H1 (cell line): Measurements from ENCODE around the gene PRKCSH. TPM values are rescaled to one million over a fixed set of nuclear protein-coding genes. Genes with fewer than 3 reads are reported as not detected.

Experiments
- CTCF ChIA-PET: fragments of 300-600 bp; sonication (Branson Sonifier 250); formaldehyde crosslinking; loops from one replicate; lab custom pipeline; 2021; ENCODE audit not compliant: partially characterized antibody; lab: Charles Lee
- POLR2A ChIA-PET: fragments of 300-600 bp; sonication (Branson Sonifier 250); formaldehyde crosslinking; loops from one replicate; lab custom pipeline; 2021; ENCODE audit warnings: inconsistent platforms; ENCODE audit not compliant: partially characterized antibody; lab: Charles Lee
- DNase-seq, 2 experiments: peaks; one replicate each; pipeline versions ENCODE4 v3.0.0 to v3.0.0-alpha.2; 2010 to 2022; ENCODE audit warnings: low spot score in 2 of 2, low read depth in 1 of 2, mixed read lengths in 1 of 2
- FAIRE-seq: peaks from 2 replicates; lab custom pipeline; 2011; peaks lifted over from hg19 to GRCh38; lab: Jason Lieb, UNC
- H2AFZ ChIP-seq: 2 replicates; pipeline ENCODE4 v1.8.1; 2012; ENCODE audit warnings: low read length, inconsistent platforms
- H2AK5ac ChIP-seq: 2 replicates; pipeline ENCODE4 v1.6.1; 2013; ENCODE audit warnings: low read depth, low read length
- H2BK120ac ChIP-seq: replicated peaks from 2 replicates; pipeline ENCODE3; 2013; ENCODE audit warnings: low read depth, low read length, inconsistent platforms
- H2BK12ac ChIP-seq: 2 replicates; pipeline ENCODE4 v1.6.1; 2013; ENCODE audit warnings: low read depth, low read length
- H2BK15ac ChIP-seq: 2 replicates; pipeline ENCODE4 v1.6.1; 2013; ENCODE audit warnings: low read length
- H2BK20ac ChIP-seq: 2 replicates; pipeline ENCODE4 v1.6.1; 2013; ENCODE audit warnings: low read length
- H2BK5ac ChIP-seq: 2 replicates; pipeline ENCODE4 v1.6.1; 2013; ENCODE audit warnings: low read depth, low read length
- H3K14ac ChIP-seq: 2 replicates; pipeline ENCODE4 v1.6.1; 2013; ENCODE audit warnings: inconsistent platforms; ENCODE audit not compliant: insufficient read length
- H3K18ac ChIP-seq: 2 replicates; pipeline ENCODE4 v1.6.1; 2013; ENCODE audit warnings: low read length; ENCODE audit errors: extremely low read depth
- H3K23ac ChIP-seq: 2 replicates; pipeline ENCODE4 v1.6.1; 2013; ENCODE audit warnings: inconsistent platforms; ENCODE audit not compliant: insufficient read length
- H3K23me2 ChIP-seq: 2 replicates; pipeline ENCODE4 v1.6.1; 2013; ENCODE audit warnings: low read depth, low read length
- H3K27ac ChIP-seq: 2 replicates; pipeline ENCODE4 v1.6.1; 2011; ENCODE audit warnings: low read depth, low read length, inconsistent platforms
- H3K27me3 ChIP-seq, 4 experiments: replicated peaks in 1 of 4; 1 replicate in 1 of 4; 2 replicates in 3 of 4; pipeline versions ENCODE4 v1.6.1 to v1.8.1; 2011 to 2013; ENCODE audit warnings: low read length in 3 of 4, mild to moderate bottlenecking in 3 of 4, inconsistent platforms in 2 of 4, mixed read lengths in 2 of 4, moderate library complexity in 1 of 4; ENCODE audit not compliant: control insufficient read depth in 3 of 4, insufficient read depth in 3 of 4; ENCODE audit errors: extremely low read depth in 1 of 4
- H3K36me3 ChIP-seq, 4 experiments: 2 replicates each; pipeline versions ENCODE4 v1.6.1 to v1.8.1; 2011 to 2013; ENCODE audit warnings: mild to moderate bottlenecking in 4 of 4, low read length in 3 of 4, moderate library complexity in 2 of 4, control low read depth in 1 of 4, inconsistent platforms in 1 of 4; ENCODE audit not compliant: insufficient read depth in 4 of 4, control insufficient read depth in 2 of 4
- H3K4ac ChIP-seq: replicated peaks from 2 replicates; pipeline ENCODE3; 2013; ENCODE audit warnings: low read length, low read depth, mixed read lengths, inconsistent platforms; ENCODE audit not compliant: insufficient read length
- H3K4me1 ChIP-seq, 4 experiments: replicated peaks in 1 of 4; 1 replicate in 1 of 4; 2 replicates in 3 of 4; pipeline versions ENCODE4 v1.6.1 to v1.8.1; 2011 to 2013; ENCODE audit warnings: low read length in 3 of 4, inconsistent platforms in 2 of 4, mixed read lengths in 1 of 4; ENCODE audit not compliant: insufficient read depth in 4 of 4, control insufficient read depth in 3 of 4
- H3K4me2 ChIP-seq, 2 experiments: 2 replicates each; pipeline versions ENCODE4 v1.6.1 to v1.8.1; 2011 to 2013; ENCODE audit warnings: low read depth in 2 of 2, low read length in 2 of 2, control low read depth in 1 of 2, inconsistent platforms in 1 of 2, mild to moderate bottlenecking in 1 of 2; ENCODE audit not compliant: insufficient read depth in 1 of 2
- H3K4me3 ChIP-seq, 4 experiments: fragments of 200-600, 300-600 bp in 1 of 4; sonication (generic), shearing (Covaris generic), sonication (Bioruptor Twin) in 1 of 4; 2 replicates each; pipeline versions ENCODE4 v1.5.1 to v1.8.1; 2011 to 2016; ENCODE audit warnings: low read length in 4 of 4, low read depth in 3 of 4, control low read depth in 2 of 4, inconsistent platforms in 2 of 4, mild to moderate bottlenecking in 2 of 4, mixed read lengths in 1 of 4, moderate library complexity in 1 of 4; ENCODE audit not compliant: insufficient read depth in 2 of 4; ENCODE audit errors: extremely low read depth in 1 of 4
- H3K56ac ChIP-seq: replicated peaks from 2 replicates; pipeline ENCODE3; 2013; ENCODE audit warnings: low read depth, mild to moderate bottlenecking, mixed read lengths, low read length, inconsistent platforms; ENCODE audit not compliant: insufficient read length
- H3K79me1 ChIP-seq: 2 replicates; pipeline ENCODE4 v1.6.1; 2013; ENCODE audit warnings: low read depth, low read length, control low read depth
- H3K79me2 ChIP-seq, 2 experiments: 2 replicates each; pipeline versions ENCODE4 v1.6.1 to v1.8.1; 2012 to 2013; ENCODE audit warnings: low read length in 2 of 2, mild to moderate bottlenecking in 2 of 2, inconsistent platforms in 1 of 2; ENCODE audit not compliant: insufficient read depth in 2 of 2, control insufficient read depth in 1 of 2
- H3K9ac ChIP-seq, 4 experiments: replicated peaks in 1 of 4; 1 replicate in 1 of 4; 2 replicates in 3 of 4; pipeline versions ENCODE4 v1.6.1 to v1.8.1; 2011 to 2013; ENCODE audit warnings: low read depth in 3 of 4, low read length in 3 of 4, control low read depth in 2 of 4, mild to moderate bottlenecking in 2 of 4, moderate library complexity in 2 of 4, inconsistent platforms in 1 of 4; ENCODE audit errors: extremely low read depth in 1 of 4
- H3K9me3 ChIP-seq, 2 experiments: 2 replicates each; pipeline versions ENCODE4 v1.6.1 to v1.8.1; 2012 to 2013; ENCODE audit warnings: mild to moderate bottlenecking in 2 of 2, moderate library complexity in 2 of 2, control low read depth in 1 of 2, inconsistent platforms in 1 of 2, low read depth in 1 of 2, low read length in 1 of 2, mixed read lengths in 1 of 2; ENCODE audit not compliant: insufficient read depth in 2 of 2
- H4K20me1 ChIP-seq, 2 experiments: replicated peaks in 1 of 2; 2 replicates each; pipeline versions ENCODE3 to v1.8.1; 2011 to 2013; ENCODE audit warnings: inconsistent platforms in 2 of 2, low read length in 2 of 2, mild to moderate bottlenecking in 1 of 2; ENCODE audit not compliant: insufficient read depth in 2 of 2, control insufficient read depth in 1 of 2
- H4K5ac ChIP-seq: 2 replicates; pipeline ENCODE4 v1.6.1; 2013; ENCODE audit warnings: low read length, low read depth, mixed read lengths, inconsistent platforms; ENCODE audit not compliant: insufficient read length
- H4K8ac ChIP-seq: 2 replicates; pipeline ENCODE4 v1.8.0; 2013; ENCODE audit warnings: mild to moderate bottlenecking, moderate library complexity, low read length, inconsistent platforms; ENCODE audit not compliant: insufficient read depth; ENCODE audit errors: extremely low read depth
- H4K91ac ChIP-seq: replicated peaks from 2 replicates; pipeline ENCODE3; 2013; ENCODE audit warnings: low read length, mixed read lengths, inconsistent platforms; ENCODE audit not compliant: insufficient read length
- BCL11A ChIP-seq, 2 experiments: IDR thresholded peaks; one replicate each; pipeline ENCODE4 v1.6.1; 2011; ENCODE audit warnings: low read depth in 2 of 2, low read length in 2 of 2, mild to moderate bottlenecking in 2 of 2
- JUN ChIP-seq: IDR thresholded peaks from 2 replicates; pipeline ENCODE4 v1.6.1; 2011; ENCODE audit warnings: low read depth, mild to moderate bottlenecking, improper control_type of control experiment, low read length
- PHF8 ChIP-seq: fragments of 200-600 bp; sonication (generic); conservative IDR thresholded peaks from 2 replicates; pipeline ENCODE4 v1.7.1; 2012; ENCODE audit warnings: low read depth, mild to moderate bottlenecking, inconsistent platforms, low read length, moderate library complexity
- POLR2A ChIP-seq, 2 experiments: IDR thresholded peaks; 1 replicate in 1 of 2; 2 replicates in 1 of 2; pipeline ENCODE4 v1.6.1; 2011; ENCODE audit warnings: low read depth in 2 of 2, low read length in 2 of 2, mild to moderate bottlenecking in 2 of 2; ENCODE audit errors: control extremely low read depth in 1 of 2
- POU5F1 ChIP-seq: IDR thresholded peaks from 2 replicates; pipeline ENCODE4 v1.6.1; 2011; ENCODE audit warnings: low read depth, mild to moderate bottlenecking, low read length, moderate library complexity
- RNF2 ChIP-seq: fragments of 200-900, 300-1000 bp; sonication (generic); IDR thresholded peaks from 2 replicates; pipeline ENCODE4 v1.7.1; 2016; ENCODE audit warnings: borderline replicate concordance, low read depth, mild to moderate bottlenecking, antibody characterized with exemption, low read length; ENCODE audit not compliant: poor library complexity, severe bottlenecking; ENCODE audit errors: missing control alignments
- SUZ12 ChIP-seq: fragments of 200-600 bp; sonication (generic); IDR thresholded peaks from 2 replicates; pipeline ENCODE4 v1.6.1; 2012; ENCODE audit warnings: mild to moderate bottlenecking, inconsistent platforms, low read length, moderate library complexity, mixed read lengths
- WGBS, 2 experiments: shearing (Covaris generic) in 1 of 2; methylation state at CpG; one replicate each; pipeline versions ENCODE4 v1.1.6 to v1.1.7; 2013 to 2015; ENCODE audit warnings: low lambda C conversion rate in 2 of 2, mixed read lengths in 2 of 2, inconsistent platforms in 1 of 2, low coverage in 1 of 2, missing lambda C conversion rate in 1 of 2; ENCODE audit not compliant: insufficient replicate concordance in 2 of 2, insufficient coverage in 1 of 2, insufficient read length in 1 of 2; ENCODE audit errors: extremely low coverage in 1 of 2, missing lambda C conversion rate in 1 of 2; 5-methylcytosine and 5-hydroxymethylcytosine counted together
- polyA plus RNA-seq, 7 experiments: library from polyadenylated mRNA; depleted of rRNA in 3 of 7; stranded (reverse) in 5 of 7; unstranded in 2 of 7; fragments of >200 nt in 5 of 7; fragments of 200-250 nt in 2 of 7; gene quantifications; 1 replicate in 5 of 7; 2 replicates in 1 of 7; 4 replicates in 1 of 7; pipeline versions ENCODE4 v1.2.1 to v1.2.3, GENCODE V29; 2011 to 2013; ENCODE audit warnings: missing spikeins in 2 of 7, mixed read lengths in 2 of 7
- total RNA-seq: library from RNA; stranded (reverse); fragmentation: NEBNext Ultra II Directional; extraction: Animal tissue kit (Norgen Biotek cat#: 25700); gene quantifications from 2 replicates; pipeline ENCODE4 v1.2.1, GENCODE V29; 2021

The PRKCSH gene
- total and polyA plus RNA-seq, 2 of the 8 experiments (the other 6 are each of a cell fraction or from before 2014, with no cell fraction given): 97.2 to 337 TPM

- TF ChIP-seq BCL11A (IDR thresholded peaks at IDR 0.05; ENCODE audit: low read depth in 2 of 2, low read length in 2 of 2) (no peak), PHF8 (no peak), POLR2A (IDR thresholded peaks at IDR 0.05; ENCODE audit: control extremely low read depth in 1 of 2, low read depth in 2 of 2, low read length in 2 of 2) (no peak), JUN (no peak), POU5F1 (no peak), SUZ12 (no peak), RNF2 (no peak)
- no peak overlapping the region for H4K5ac ChIP-seq
- H3K79me2 ChIP-seq: no peaks in the 10 kb centered on the region
- no peaks in the 10 kb centered on the region; the same call in 1 of the 2 replicates for H3K23me2 ChIP-seq
- no peak overlapping the region for H2BK20ac ChIP-seq
- H3K4me2 ChIP-seq: no peak overlapping the region
- H3K23ac ChIP-seq: no peak overlapping the region
- H3K4me3 ChIP-seq: no peak overlapping the region
- H2BK120ac ChIP-seq: no peak overlapping the region
- no peaks in the 10 kb centered on the region; a peak in 1 of 8 replicates for H3K36me3 ChIP-seq
- H2AFZ ChIP-seq: no peak overlapping the region
- H3K4ac ChIP-seq: no peak overlapping the region
- H4K20me1 ChIP-seq: peaks cover 0 to 9% of the 10 kb centered on the region in 2 experiments
- H2AK5ac ChIP-seq: no peak overlapping the region
- peaks cover 0 to 13% (median 5%) of the 10 kb centered on the region in 4 experiments; a peak in 4 of 7 replicates for H3K4me1 ChIP-seq
- ChIA-PET POLR2A (no interaction called here), CTCF (interaction anchor here (0.7 to 6.4 kb wide), 12 partner anchors 10 to 266 kb away, joined by 3 to 37 read pairs (median 4); partner anchors contain the start of genes CCDC159 and TMEM205)
- no peak overlapping the region for H2BK15ac ChIP-seq
- no peak overlapping the region for H3K9ac ChIP-seq
- DNase-seq (no peak), FAIRE-seq (no peak)
- H3K56ac ChIP-seq: no peak overlapping the region
- no peak overlapping the region for H2BK12ac ChIP-seq
- 87% methylated on average over 13 of the region's 13 CpGs; no CpG with 5 or more reads in 1 of the 2 experiments for WGBS, 2 experiments
- no peaks in the 10 kb centered on the region for H3K9me3 ChIP-seq
- no peak overlapping the region for H2BK5ac ChIP-seq
- no peaks in the 10 kb centered on the region for H3K79me1 ChIP-seq
- no peak overlapping the region for H4K91ac ChIP-seq
- H3K27ac ChIP-seq: no peak overlapping the region
- no peak overlapping the region for H4K8ac ChIP-seq
- H3K27me3 ChIP-seq: peaks cover 13 to 17% (median 15%) of the 10 kb centered on the region in 4 experiments
- no peak overlapping the region for H3K14ac ChIP-seq
- no peak overlapping the region; the same call in 1 of the 2 replicates for H3K18ac ChIP-seq
Measured at GRCh38 chr19:11485245-11485837, 49.9 kb downstream of the PRKCSH start.
